Nucleus accumbens (tissue), 56 donors: ENCODE results near the gene ACTN1.
"Not testable (repeated sequence)": the region's sequence is repeated elsewhere in the genome, so short reads cannot be mapped to it uniquely, and the experiment has no call there.

Source experiments
- DNase-seq, 56 donors: peaks; one replicate each; lab custom pipeline; 2025; lab: John Stamatoyannopoulos, UW

The ACTN1 gene

GRCh38 chr14:68979021-68979721 is at the start of gene ACTN1:
Gene ACTN1, minus strand, starts transcription at chr14:68979302. Its CDS starts 246 bp downstream, at chr14:68979056.
- peak in 54 of 56 donors; percentile 21 to 91 (median 76) for DNase-seq

- DNase-seq, result no peak
Observed at GRCh38 chr14:69027242-69027913, 48.3 kb upstream of the ACTN1 start.

GRCh38 chr14:69023035-69023434 is 43.9 kb upstream of the ACTN1 start:
- DNase-seq, result no peak

GRCh38 chr14:69022093-69022492 is 43.0 kb upstream of the ACTN1 start:
- not testable (repeated sequence) for DNase-seq

GRCh38 chr14:69017706-69018105 is 38.6 kb upstream of the ACTN1 start:
- no peak for DNase-seq

GRCh38 chr14:69014829-69015259 is 35.7 kb upstream of the ACTN1 start:
- no peak for DNase-seq

- DNase-seq, result no peak
Observed at GRCh38 chr14:69013943-69014782, 35.1 kb upstream of the ACTN1 start.

GRCh38 chr14:69012256-69012953 is 33.3 kb upstream of the ACTN1 start:
- no peak for DNase-seq

GRCh38 chr14:69010648-69011047 is 31.5 kb upstream of the ACTN1 start:
- no peak for DNase-seq

- peak in 1 of 56 donors; percentile 4 for DNase-seq
Observed at GRCh38 chr14:69008421-69008884, 29.4 kb upstream of the ACTN1 start.

GRCh38 chr14:69006346-69006745 is 27.2 kb upstream of the ACTN1 start:
- no peak for DNase-seq

- peak in 8 of 56 donors; percentile 1 to 30 (median 12) for DNase-seq
Observed at GRCh38 chr14:69005432-69006148, 26.5 kb upstream of the ACTN1 start.

- peak in 4 of 56 donors; percentile 6 to 13 (median 8) for DNase-seq
Observed at GRCh38 chr14:69004731-69005431, 25.8 kb upstream of the ACTN1 start.

- no peak for DNase-seq
Observed at GRCh38 chr14:69003626-69004025, 24.5 kb upstream of the ACTN1 start.

- no peak for DNase-seq
Observed at GRCh38 chr14:69002069-69002468, 23.0 kb upstream of the ACTN1 start.

- DNase-seq, result no peak
Observed at GRCh38 chr14:69001375-69001774, 22.3 kb upstream of the ACTN1 start.

GRCh38 chr14:68998062-68998461 is 19.0 kb upstream of the ACTN1 start:
- DNase-seq, result no peak

GRCh38 chr14:68995731-68996130 is 16.6 kb upstream of the ACTN1 start:
- no peak for DNase-seq

- no peak for DNase-seq
Observed at GRCh38 chr14:68994056-68994455, 15.0 kb upstream of the ACTN1 start.
